DND-41 (cell line): ENCODE data around the gene FASN.

Experiments used
- EZH2 ChIP-seq: IDR thresholded peaks from 3 replicates; pipeline ENCODE4 v1.6.1; 2012; ENCODE audit warnings: borderline replicate concordance, low read depth, mild to moderate bottlenecking, moderate library complexity, low read length, inconsistent platforms; ENCODE audit not compliant: severe bottlenecking
- TF ChIP-seq, protein P1 (sequence below): IDR thresholded peaks from 2 replicates; pipeline ENCODE4 v1.5.1; 2012; ENCODE audit warnings: borderline replicate concordance, low read length, moderate library complexity, mild to moderate bottlenecking; ENCODE audit not compliant: poor library complexity, severe bottlenecking; ENCODE audit errors: extremely low read depth

DNA sequence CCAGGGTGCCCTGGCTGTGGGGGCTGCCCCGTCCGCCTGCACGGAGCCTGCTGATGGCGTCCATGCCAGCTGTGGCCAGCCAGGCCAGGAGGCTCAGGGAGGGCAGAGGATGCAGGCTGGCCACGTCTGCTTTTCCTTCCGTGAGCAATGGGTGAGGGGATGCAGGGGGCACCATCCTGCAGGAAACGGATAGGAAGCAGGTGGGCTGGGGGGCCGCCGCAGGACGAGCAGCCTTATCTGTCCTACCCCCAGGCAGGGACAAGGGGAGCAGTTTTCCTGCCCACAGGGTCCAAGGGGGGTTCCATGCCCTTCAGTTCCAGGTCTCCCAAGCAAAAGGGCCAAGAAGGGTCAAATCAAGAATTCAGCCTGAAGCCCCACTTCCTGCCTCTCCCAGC is 39.2 kb downstream of the FASN start:
- TF ChIP-seq, protein P1, sequence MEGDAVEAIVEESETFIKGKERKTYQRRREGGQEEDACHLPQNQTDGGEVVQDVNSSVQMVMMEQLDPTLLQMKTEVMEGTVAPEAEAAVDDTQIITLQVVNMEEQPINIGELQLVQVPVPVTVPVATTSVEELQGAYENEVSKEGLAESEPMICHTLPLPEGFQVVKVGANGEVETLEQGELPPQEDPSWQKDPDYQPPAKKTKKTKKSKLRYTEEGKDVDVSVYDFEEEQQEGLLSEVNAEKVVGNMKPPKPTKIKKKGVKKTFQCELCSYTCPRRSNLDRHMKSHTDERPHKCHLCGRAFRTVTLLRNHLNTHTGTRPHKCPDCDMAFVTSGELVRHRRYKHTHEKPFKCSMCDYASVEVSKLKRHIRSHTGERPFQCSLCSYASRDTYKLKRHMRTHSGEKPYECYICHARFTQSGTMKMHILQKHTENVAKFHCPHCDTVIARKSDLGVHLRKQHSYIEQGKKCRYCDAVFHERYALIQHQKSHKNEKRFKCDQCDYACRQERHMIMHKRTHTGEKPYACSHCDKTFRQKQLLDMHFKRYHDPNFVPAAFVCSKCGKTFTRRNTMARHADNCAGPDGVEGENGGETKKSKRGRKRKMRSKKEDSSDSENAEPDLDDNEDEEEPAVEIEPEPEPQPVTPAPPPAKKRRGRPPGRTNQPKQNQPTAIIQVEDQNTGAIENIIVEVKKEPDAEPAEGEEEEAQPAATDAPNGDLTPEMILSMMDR: no peak
- no peak for TF ChIP-seq EZH2
